ENCODE measurements around the gene RNF43.
"Not testable (repeated sequence)": the region's sequence is repeated elsewhere in the genome, so short reads cannot be mapped to it uniquely, and the experiment has no call there.

The RNF43 gene

GRCh38 chr17:58399974-58400373, 17.4 kb downstream of the RNF43 start:
- DNase-seq (ENCODE audit: insufficient read length, low spot score) (no peak), FAIRE-seq (no peak)
- TF ChIP-seq CTCF (IDR thresholded peaks at IDR 0.05; ENCODE audit: insufficient read depth, missing control alignments) = no peak

DNA sequence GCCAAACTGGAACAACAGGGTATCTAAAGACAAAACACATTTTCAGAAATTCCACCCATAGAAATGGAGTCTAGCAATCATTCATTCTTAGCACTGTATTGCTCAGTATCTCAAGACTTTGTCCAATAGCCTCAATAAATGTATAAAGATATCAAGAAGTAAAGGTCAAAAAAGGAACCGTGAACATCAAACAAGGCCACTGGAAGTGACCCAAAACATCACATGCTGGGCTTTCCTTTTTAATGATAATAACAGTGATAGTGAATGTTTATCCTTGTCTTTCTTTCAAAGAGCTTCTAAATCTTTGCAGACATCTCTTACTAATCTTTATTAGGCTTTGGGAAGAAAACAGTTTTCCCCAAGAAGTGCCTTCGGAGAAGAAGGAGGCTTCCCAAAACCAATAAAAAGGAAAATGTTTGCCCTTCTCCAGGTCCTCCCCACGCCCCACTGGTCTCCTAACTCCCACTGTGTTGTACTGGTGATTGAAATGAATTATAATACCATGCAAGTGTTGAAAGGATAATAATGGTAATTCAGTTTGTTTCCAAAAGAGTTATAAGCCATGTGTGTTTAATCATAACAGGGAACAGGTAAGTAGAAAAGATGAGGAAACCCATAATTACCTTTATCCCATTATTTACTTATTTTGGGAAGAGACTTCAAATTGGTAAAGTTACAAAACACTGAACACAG, 18.6 kb downstream of the RNF43 start:
- TF ChIP-seq CTCF (IDR thresholded peaks at IDR 0.05; ENCODE audit: insufficient read depth, missing control alignments) = no peak
- no peak for DNase-seq (ENCODE audit: insufficient read length, low spot score)
- FAIRE-seq = no peak

- not testable (repeated sequence) for DNase-seq (ENCODE audit: insufficient read length, low spot score); FAIRE-seq
Measured at GRCh38 chr17:58397421-58397820, 19.9 kb downstream of the RNF43 start.

DNA sequence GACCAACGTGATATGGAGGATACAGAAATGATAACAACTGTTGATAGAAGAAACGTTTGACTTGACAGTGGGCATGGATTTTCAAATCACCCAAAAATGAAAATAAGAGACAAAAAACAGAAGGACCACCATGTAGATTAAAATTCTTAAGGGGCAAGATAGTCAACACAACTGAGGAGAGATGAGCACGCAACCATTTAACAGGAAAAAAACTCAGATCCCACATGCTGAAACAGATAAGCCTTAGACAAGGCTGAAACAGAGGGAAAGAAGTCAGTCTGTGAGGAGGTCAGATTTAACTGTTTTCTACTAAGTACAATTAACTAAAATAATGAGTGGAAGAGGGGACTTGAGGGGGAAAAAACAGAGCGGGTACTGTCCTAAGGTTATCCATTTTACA, 21.2 kb downstream of the RNF43 start:
- TF ChIP-seq CTCF (IDR thresholded peaks at IDR 0.05; ENCODE audit: insufficient read depth, missing control alignments) = no peak
- FAIRE-seq (no peak), DNase-seq (ENCODE audit: insufficient read length, low spot score) (no peak)

- no peak for TF ChIP-seq CTCF (IDR thresholded peaks at IDR 0.05; ENCODE audit: insufficient read depth, missing control alignments)
- no peak for FAIRE-seq
- DNase-seq (ENCODE audit: insufficient read length, low spot score) = no peak
Measured at GRCh38 chr17:58394534-58395223, 22.7 kb downstream of the RNF43 start.

DNA sequence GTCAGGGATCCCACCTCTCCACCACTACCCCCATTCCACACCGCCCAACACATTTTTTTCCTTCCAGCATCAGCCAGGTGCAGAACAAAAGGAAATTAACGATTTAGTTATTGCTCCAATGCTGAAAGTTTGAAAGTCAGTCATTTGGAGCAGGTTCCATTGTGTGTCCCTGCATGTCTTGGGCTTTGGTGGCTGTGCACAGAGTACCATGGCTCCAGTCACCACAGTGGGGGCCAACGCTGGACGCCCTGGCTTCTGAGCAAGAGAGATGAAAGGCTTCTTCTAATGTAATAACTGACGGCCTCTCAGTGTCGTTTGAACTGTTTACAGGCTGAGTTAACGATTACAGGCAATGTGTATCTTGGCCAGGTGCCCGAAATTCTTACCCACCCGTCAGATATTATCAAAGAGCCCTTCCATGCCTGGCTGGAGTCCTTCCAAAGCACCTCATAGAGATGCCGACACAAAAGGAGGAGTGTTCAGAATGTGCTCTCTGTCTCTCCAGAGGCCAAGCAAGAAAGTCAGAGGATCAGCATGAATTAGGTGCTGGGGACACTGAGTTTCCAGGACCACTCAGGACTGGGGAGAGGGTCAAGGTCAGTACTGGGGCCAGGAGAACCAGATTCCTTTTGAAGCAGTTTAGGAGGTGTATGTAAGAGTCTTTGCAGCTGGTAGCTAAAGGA, 25.9 kb downstream of the RNF43 start:
- no peak for TF ChIP-seq CTCF (IDR thresholded peaks at IDR 0.05; ENCODE audit: insufficient read depth, missing control alignments)
- no peak for DNase-seq (ENCODE audit: insufficient read length, low spot score)
- no peak for FAIRE-seq

- TF ChIP-seq CTCF (IDR thresholded peaks at IDR 0.05; ENCODE audit: insufficient read depth, missing control alignments) = no peak
- no peak for DNase-seq (ENCODE audit: insufficient read length, low spot score)
- FAIRE-seq = no peak
Measured at GRCh38 chr17:58390884-58391283, 26.4 kb downstream of the RNF43 start.
